Testis (tissue), 3 donors: Measurements from ENCODE around the gene NUTF2. TPM values are rescaled to one million over a fixed set of nuclear protein-coding genes. Genes with fewer than 3 reads are reported as not detected.
"Not testable (repeated sequence)": the region's sequence is repeated elsewhere in the genome, so short reads cannot be mapped to it uniquely, and the experiment has no call there.

Source experiments
- DNase-seq: peaks from one replicate; pipeline ENCODE4 v3.0.0-alpha.2; 2019
- H3K27ac ChIP-seq, 2 donors: fragments of 200-600 bp; sonication (generic); one replicate each; pipeline ENCODE4 v1.5.1; 2019
- H3K27me3 ChIP-seq: fragments of 200-600 bp; sonication (generic); one replicate; pipeline ENCODE4 v1.5.1; 2019
- H3K36me3 ChIP-seq: fragments of 200-600 bp; sonication (generic); one replicate; pipeline ENCODE4 v1.5.1; 2017; ENCODE audit warnings: low read depth; ENCODE audit errors: missing control alignments
- H3K4me1 ChIP-seq: fragments of 200-600 bp; sonication (generic); one replicate; pipeline ENCODE4 v1.5.1; 2019
- H3K4me3 ChIP-seq, 2 donors: fragments of 200-600 bp; sonication (generic); one replicate each; pipeline ENCODE4 v1.5.1; 2017 to 2019
- H3K9me3 ChIP-seq: fragments of 200-600 bp; sonication (generic); one replicate; pipeline ENCODE4 v1.5.1; 2017
- POLR2A ChIP-seq: fragments of 450-650 bp; IDR thresholded peaks from one replicate; pipeline ENCODE4 v1.6.1; 2017; ENCODE audit warnings: antibody characterized with exemption, mild to moderate bottlenecking, moderate library complexity
- WGBS, 2 donors: methylation state at CpG; one replicate each; pipeline ENCODE4 v1.1.5; 2018; 5-methylcytosine and 5-hydroxymethylcytosine counted together
- intact Hi-C: fragments of 100-400 bp; cut with DNase I; formaldehyde crosslinking; loops from one replicate; pipeline ENCODE4 v1.15.1; 2023; ENCODE audit warnings: low total_unique reads
- polyA plus RNA-seq: library from polyadenylated mRNA; stranded (reverse); fragments of 350-450 nt; fragmentation: Illumina TruSeq; extraction: RNeasy Lipid Tissue Mini Kit (QIAGEN cat#74804); gene quantifications from one replicate; pipeline ENCODE4 v1.2.3, GENCODE V29; 2014; ENCODE audit warnings: low read depth, low replicate concordance; ENCODE audit not compliant: insufficient read depth
- total RNA-seq, 2 donors: library from RNA; depleted of rRNA; stranded (reverse); fragments of >200 nt; gene quantifications; one replicate each; pipeline ENCODE4 v1.2.3, GENCODE V29; 2016
- TF ChIP-seq, protein P1 (sequence below), 3 experiments: fragments of 450-650 bp in 2 of 3; fragments of 200-600 bp in 1 of 3; sonication (generic) in 1 of 3; IDR thresholded peaks; one replicate each; pipeline ENCODE4 v1.5.1; 2016 to 2019; ENCODE audit warnings: antibody characterized with exemption in 3 of 3, mild to moderate bottlenecking in 2 of 3, moderate library complexity in 1 of 3

Gene NUTF2
- total and polyA plus RNA-seq, 3 donors from 2014 or later = 121 to 297 (median 239) TPM

DNA sequence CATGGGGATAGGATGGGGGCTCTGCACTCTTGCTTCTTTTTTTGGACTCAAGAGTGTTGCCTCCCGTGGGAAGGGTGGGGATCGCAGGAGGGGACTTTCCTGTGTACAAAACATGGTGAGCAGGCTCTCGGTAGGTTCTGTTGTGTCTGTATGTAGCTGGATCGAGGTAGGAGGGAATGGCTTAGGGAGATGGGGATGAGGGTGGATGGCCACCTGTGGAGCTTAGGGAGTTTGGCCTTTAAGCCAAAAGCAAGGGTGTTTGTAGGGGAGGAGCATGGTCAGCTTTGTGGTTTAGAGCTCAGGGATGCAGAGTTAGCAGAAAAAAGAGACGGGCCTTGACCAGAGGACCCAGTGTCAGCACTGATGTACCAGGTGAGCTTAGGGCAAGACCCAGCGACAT, 15.1 kb downstream of the NUTF2 start:
- intact Hi-C loops = no loop called here
- DNase-seq = no peak
- Histone ChIP-seq H3K36me3 (no peaks in the 10 kb centered on the region), H3K4me1 (peaks cover 41% of the 10 kb centered on the region), H3K27me3 (no peaks in the 10 kb centered on the region), H3K9me3 (no peaks in the 10 kb centered on the region), H3K4me3 (no peak overlapping the region), H3K27ac (peak overlapping the region in 1 of 2 donors; percentile 79)
- no peak for TF ChIP-seq POLR2A
- TF ChIP-seq, protein P1, sequence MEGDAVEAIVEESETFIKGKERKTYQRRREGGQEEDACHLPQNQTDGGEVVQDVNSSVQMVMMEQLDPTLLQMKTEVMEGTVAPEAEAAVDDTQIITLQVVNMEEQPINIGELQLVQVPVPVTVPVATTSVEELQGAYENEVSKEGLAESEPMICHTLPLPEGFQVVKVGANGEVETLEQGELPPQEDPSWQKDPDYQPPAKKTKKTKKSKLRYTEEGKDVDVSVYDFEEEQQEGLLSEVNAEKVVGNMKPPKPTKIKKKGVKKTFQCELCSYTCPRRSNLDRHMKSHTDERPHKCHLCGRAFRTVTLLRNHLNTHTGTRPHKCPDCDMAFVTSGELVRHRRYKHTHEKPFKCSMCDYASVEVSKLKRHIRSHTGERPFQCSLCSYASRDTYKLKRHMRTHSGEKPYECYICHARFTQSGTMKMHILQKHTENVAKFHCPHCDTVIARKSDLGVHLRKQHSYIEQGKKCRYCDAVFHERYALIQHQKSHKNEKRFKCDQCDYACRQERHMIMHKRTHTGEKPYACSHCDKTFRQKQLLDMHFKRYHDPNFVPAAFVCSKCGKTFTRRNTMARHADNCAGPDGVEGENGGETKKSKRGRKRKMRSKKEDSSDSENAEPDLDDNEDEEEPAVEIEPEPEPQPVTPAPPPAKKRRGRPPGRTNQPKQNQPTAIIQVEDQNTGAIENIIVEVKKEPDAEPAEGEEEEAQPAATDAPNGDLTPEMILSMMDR (IDR thresholded peaks at IDR 0.05) = no peak
- 82 to 86% methylated on average over 6 of the region's 6 CpGs for WGBS, 2 donors

DNA sequence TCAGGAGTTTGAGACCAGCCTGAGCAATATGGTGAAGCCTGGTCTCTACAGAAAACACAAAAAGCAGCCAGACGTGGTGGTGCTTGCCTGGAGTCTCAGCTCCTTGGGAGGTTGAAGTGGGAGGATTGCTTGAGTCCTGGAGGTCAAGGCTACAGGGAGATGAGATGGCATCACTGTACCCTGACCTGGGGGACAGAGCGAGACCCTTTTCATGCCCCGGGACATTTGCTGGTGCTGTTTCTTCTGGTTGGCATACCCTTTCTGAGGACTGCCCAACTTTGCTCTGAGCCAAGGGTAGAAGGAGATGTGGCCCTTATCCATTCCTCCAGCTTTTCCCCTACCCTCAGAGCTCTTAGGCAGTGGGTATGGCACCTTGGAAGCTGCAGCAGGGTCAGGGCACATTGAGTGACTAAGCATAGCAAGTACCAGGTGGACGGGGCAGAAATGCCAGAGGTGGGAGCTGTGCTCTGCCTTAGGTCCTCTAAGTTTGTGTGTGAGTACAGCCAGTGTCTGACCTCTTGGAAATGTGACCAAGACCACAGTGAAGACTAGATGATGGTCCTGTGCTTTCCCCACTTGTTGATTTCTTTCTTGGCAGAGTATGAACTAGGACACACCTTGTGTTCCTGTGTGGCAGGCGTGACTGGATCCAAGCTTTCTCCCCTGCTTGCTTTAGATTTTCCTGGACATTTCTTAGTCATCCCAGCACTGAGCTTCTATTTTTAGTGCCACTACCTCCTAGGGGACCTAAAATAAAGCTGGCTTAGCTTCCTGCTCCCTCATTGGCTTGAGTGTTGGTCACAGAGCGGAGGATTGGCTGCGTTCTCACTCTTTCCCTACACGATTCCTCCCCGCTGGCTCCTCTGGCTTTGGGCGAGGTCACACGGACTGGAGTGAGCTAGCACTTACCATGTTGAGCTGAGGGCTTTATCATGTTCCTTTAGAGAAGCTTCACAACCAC, 16.2 kb downstream of the NUTF2 start:
- peak overlapping the region; percentile 35 to 79 for H3K27ac ChIP-seq
- H3K36me3 ChIP-seq = no peaks in the 10 kb centered on the region
- 50 to 61% methylated on average over 11 of the region's 11 CpGs for WGBS, 2 donors
- intact Hi-C loops = no loop called here
- peak; percentile 74 for DNase-seq
- no peaks in the 10 kb centered on the region for H3K9me3 ChIP-seq
- no peak for TF ChIP-seq POLR2A
- TF ChIP-seq, protein P1 (IDR thresholded peaks at IDR 0.05) = no peak
- H3K4me1 ChIP-seq = peaks cover 33% of the 10 kb centered on the region
- no peaks in the 10 kb centered on the region for H3K27me3 ChIP-seq
- no peak overlapping the region for H3K4me3 ChIP-seq

- H3K27me3 ChIP-seq, DNase-seq, intact Hi-C loops, H3K4me3 ChIP-seq, H3K36me3 ChIP-seq, H3K9me3 ChIP-seq: not testable (repeated sequence)
- 81 to 90% methylated on average over 6 of the region's 6 CpGs for WGBS, 2 donors
- peak overlapping the region; percentile 35 to 79 for H3K27ac ChIP-seq
- peaks cover 25% of the 10 kb centered on the region for H3K4me1 ChIP-seq
Observed at GRCh38 chr16:67864044-67864443, 17.3 kb downstream of the NUTF2 start.

GRCh38 chr16:67864594-67864993, 17.9 kb downstream of the NUTF2 start:
- H3K27me3 ChIP-seq = no peaks in the 10 kb centered on the region
- intact Hi-C loops = no loop called here
- no peak overlapping the region for H3K27ac ChIP-seq
- 80 to 84% methylated on average over 2 of the region's 2 CpGs for whole genome bisulfite sequencing, 2 donors
- peaks cover 25% of the 10 kb centered on the region for H3K4me1 ChIP-seq
- no peak for TF ChIP-seq POLR2A
- TF ChIP-seq, protein P1 (IDR thresholded peaks at IDR 0.05) = no peak
- no peaks in the 10 kb centered on the region for H3K9me3 ChIP-seq
- H3K4me3 ChIP-seq = no peak overlapping the region
- H3K36me3 ChIP-seq = no peaks in the 10 kb centered on the region
- DNase-seq = no peak

DNA sequence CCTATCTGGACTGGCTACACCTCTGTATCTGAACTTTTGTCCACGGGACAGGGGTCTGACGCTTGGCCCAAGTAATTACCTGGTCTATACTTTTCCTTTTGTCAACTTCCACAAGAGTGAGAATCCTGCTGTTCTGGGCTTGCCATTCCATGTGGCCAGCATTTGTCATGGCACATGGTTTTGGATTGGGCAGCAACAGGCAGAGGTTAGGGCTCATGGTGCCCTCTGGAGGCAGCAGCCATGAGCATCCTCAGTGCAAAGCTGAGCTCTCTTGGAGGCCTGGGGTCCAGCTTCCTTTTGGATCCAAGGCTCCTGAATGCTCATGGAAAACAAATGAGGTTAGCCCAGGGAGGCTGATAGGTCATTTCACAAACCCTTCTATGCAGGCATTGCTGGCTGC, 18.6 kb downstream of the NUTF2 start:
- 90% methylated on average over 2 of the region's 2 CpGs for WGBS, 2 donors
- H3K4me1 ChIP-seq = peaks cover 25% of the 10 kb centered on the region
- intact Hi-C loops = no loop called here
- TF ChIP-seq, protein P1 (IDR thresholded peaks at IDR 0.05) = no peak
- no peak for TF ChIP-seq POLR2A
- H3K4me3 ChIP-seq = no peak overlapping the region
- H3K36me3 ChIP-seq = no peaks in the 10 kb centered on the region
- H3K9me3 ChIP-seq = no peaks in the 10 kb centered on the region
- DNase-seq = no peak
- no peak overlapping the region for H3K27ac ChIP-seq
- H3K27me3 ChIP-seq = no peaks in the 10 kb centered on the region
